GM12892 (cell line): ENCODE measurements around the gene OR10G2.

Experiments used
- POLR2A ChIP-seq: IDR thresholded peaks from 2 replicates; pipeline ENCODE4 v1.6.1; 2011; ENCODE audit warnings: low read depth, low read length, control low read depth
- POLR2AphosphoS5 ChIP-seq: IDR thresholded peaks from 2 replicates; pipeline ENCODE4 v1.6.1; 2011; ENCODE audit warnings: low read depth, low read length, control low read depth
- TAF1 ChIP-seq: IDR thresholded peaks from 2 replicates; pipeline ENCODE4 v1.6.1; 2011; ENCODE audit warnings: low read depth, mild to moderate bottlenecking, control low read depth, low read length, borderline replicate concordance

GRCh38 chr14:21626491-21627230, 8.1 kb downstream of the OR10G2 start:
- TF ChIP-seq POLR2A, result no peak
- no peak for TF ChIP-seq TAF1
- no peak for TF ChIP-seq POLR2AphosphoS5
